H9 (cell line): ENCODE data around the gene CLEC18B. TPM values are rescaled to one million over a fixed set of nuclear protein-coding genes. Genes with fewer than 3 reads are reported as not detected.

Experiments used
- DNase-seq: peaks from one replicate; pipeline ENCODE4 v3.0.0-alpha.2; 2017
- H2AFZ ChIP-seq: one replicate; pipeline ENCODE4 v1.6.1; 2013; ENCODE audit warnings: mild to moderate bottlenecking, low read length, control low read depth, moderate library complexity
- H2AK5ac ChIP-seq: 2 replicates; pipeline ENCODE4 v1.6.1; 2013; ENCODE audit warnings: low read length, control low read depth, mixed read lengths; ENCODE audit not compliant: insufficient read length
- H2BK120ac ChIP-seq: one replicate; pipeline ENCODE4 v1.6.1; 2013; ENCODE audit warnings: low read depth, mild to moderate bottlenecking, low read length, control low read depth, inconsistent platforms; ENCODE audit not compliant: poor library complexity, severe bottlenecking
- H2BK12ac ChIP-seq: 2 replicates; pipeline ENCODE4 v1.6.1; 2013; ENCODE audit warnings: low read length, control low read depth, mixed read lengths, low read depth; ENCODE audit not compliant: insufficient read length
- H2BK15ac ChIP-seq: 2 replicates; pipeline ENCODE4 v1.6.1; 2013; ENCODE audit warnings: low read depth, low read length, control low read depth
- H2BK20ac ChIP-seq: one replicate; pipeline ENCODE4 v1.6.1; 2013; ENCODE audit warnings: low read depth, mild to moderate bottlenecking, low read length, control low read depth, inconsistent platforms; ENCODE audit not compliant: poor library complexity, severe bottlenecking
- H2BK5ac ChIP-seq: 2 replicates; pipeline ENCODE4 v1.6.1; 2013; ENCODE audit warnings: low read length, control low read depth, mixed read lengths; ENCODE audit not compliant: insufficient read length
- H3K14ac ChIP-seq: 2 replicates; pipeline ENCODE4 v1.6.1; 2013; ENCODE audit warnings: low read length, control low read depth; ENCODE audit not compliant: insufficient read depth
- H3K18ac ChIP-seq: 2 replicates; pipeline ENCODE4 v1.6.1; 2013; ENCODE audit warnings: low read depth, mild to moderate bottlenecking, mixed read lengths, low read length, control low read depth; ENCODE audit not compliant: insufficient read length
- H3K23ac ChIP-seq: 2 replicates; pipeline ENCODE4 v1.6.1; 2013; ENCODE audit warnings: low read length, control low read depth, mixed read lengths, low read depth; ENCODE audit not compliant: insufficient read length
- H3K23me2 ChIP-seq: 2 replicates; pipeline ENCODE4 v1.6.1; 2013; ENCODE audit warnings: low read depth, mild to moderate bottlenecking, mixed read lengths, low read length, control low read depth; ENCODE audit not compliant: insufficient read length, poor library complexity, severe bottlenecking
- H3K27ac ChIP-seq: 2 replicates; pipeline ENCODE4 v1.5.1; 2013; ENCODE audit warnings: low read length, control low read depth, mixed read lengths, low read depth; ENCODE audit not compliant: insufficient read length
- H3K27me3 ChIP-seq: 2 replicates; pipeline ENCODE4 v1.6.1; 2013; ENCODE audit warnings: low read length, control low read depth, inconsistent platforms; ENCODE audit not compliant: insufficient read depth
- H3K4ac ChIP-seq: 2 replicates; pipeline ENCODE4 v1.6.1; 2013; ENCODE audit warnings: low read depth, mild to moderate bottlenecking, control low read depth, inconsistent platforms, low read length, moderate library complexity
- H3K4me1 ChIP-seq: 2 replicates; pipeline ENCODE4 v1.6.1; 2013; ENCODE audit warnings: low read length, control low read depth, inconsistent platforms; ENCODE audit not compliant: insufficient read depth
- H3K4me2 ChIP-seq: 2 replicates; pipeline ENCODE4 v1.6.1; 2013; ENCODE audit warnings: low read length, control low read depth, mixed read lengths; ENCODE audit not compliant: insufficient read length, insufficient read depth
- H3K56ac ChIP-seq: 2 replicates; pipeline ENCODE4 v1.6.1; 2013; ENCODE audit warnings: low read depth, mild to moderate bottlenecking, mixed read lengths, low read length, control low read depth; ENCODE audit not compliant: insufficient read length
- H3K79me1 ChIP-seq: 2 replicates; pipeline ENCODE4 v1.6.1; 2013; ENCODE audit warnings: low read depth, mild to moderate bottlenecking, moderate library complexity, low read length, control low read depth, inconsistent platforms; ENCODE audit not compliant: insufficient read depth, poor library complexity, severe bottlenecking
- H3K79me2 ChIP-seq: 2 replicates; pipeline ENCODE4 v1.6.1; 2013; ENCODE audit warnings: low read length, control low read depth, inconsistent platforms; ENCODE audit not compliant: insufficient read depth
- H3K9ac ChIP-seq: 2 replicates; pipeline ENCODE4 v1.6.1; 2013; ENCODE audit warnings: low read length, control low read depth, mixed read lengths; ENCODE audit not compliant: insufficient read length; ENCODE audit errors: extremely low read depth
- H3K9me3 ChIP-seq: one replicate; pipeline ENCODE4 v1.6.1; 2013; ENCODE audit warnings: low read depth, low read length, inconsistent platforms; ENCODE audit not compliant: control insufficient read depth
- H3T11ph ChIP-seq: one replicate; pipeline ENCODE4 v1.6.1; 2013; ENCODE audit warnings: mild to moderate bottlenecking, low read length, control low read depth, inconsistent platforms
- H4K20me1 ChIP-seq: one replicate; pipeline ENCODE4 v1.6.1; 2013; ENCODE audit not compliant: control insufficient read depth, insufficient read length, insufficient read depth
- H4K5ac ChIP-seq: 2 replicates; pipeline ENCODE4 v1.6.1; 2013; ENCODE audit warnings: low read depth, mild to moderate bottlenecking, mixed read lengths, low read length, control low read depth; ENCODE audit not compliant: insufficient read length
- H4K8ac ChIP-seq: replicated peaks from 2 replicates; pipeline ENCODE4 v1.6.1; 2013; ENCODE audit warnings: low read length, control low read depth, mixed read lengths, low read depth; ENCODE audit not compliant: insufficient read length
- H4K91ac ChIP-seq: 2 replicates; pipeline ENCODE4 v1.6.1; 2013; ENCODE audit warnings: low read depth, mild to moderate bottlenecking, moderate library complexity, mixed read lengths, low read length, control low read depth; ENCODE audit not compliant: insufficient read length
- H3K27ac Mint-ChIP-seq, 3 experiments: 2 replicates in 2 of 3; 3 replicates in 1 of 3; pipeline ENCODE4 v1.8.0; 2020 to 2021; ENCODE audit warnings: mixed read lengths in 3 of 3, mild to moderate bottlenecking in 1 of 3, moderate library complexity in 1 of 3
- H3K27me3 Mint-ChIP-seq: 2 replicates; pipeline ENCODE4 v1.8.0; 2021; ENCODE audit warnings: low read depth, mild to moderate bottlenecking, moderate library complexity, mixed read lengths
- H3K36me3 Mint-ChIP-seq, 3 experiments: 2 replicates in 2 of 3; 3 replicates in 1 of 3; pipeline ENCODE4 v1.8.0; 2020 to 2021; ENCODE audit warnings: low read depth in 3 of 3, mixed read lengths in 3 of 3; ENCODE audit not compliant: insufficient read depth in 1 of 3
- H3K4me1 Mint-ChIP-seq, 2 experiments: 2 replicates each; pipeline ENCODE4 v1.8.0; 2020; ENCODE audit warnings: mixed read lengths in 2 of 2
- H3K4me3 Mint-ChIP-seq, 2 experiments: 2 replicates in 1 of 2; 3 replicates in 1 of 2; pipeline ENCODE4 v1.8.0; 2020 to 2021; ENCODE audit warnings: mild to moderate bottlenecking in 2 of 2, mixed read lengths in 2 of 2, moderate library complexity in 1 of 2
- H3K9me3 Mint-ChIP-seq, 2 experiments: 2 replicates in 1 of 2; 3 replicates in 1 of 2; pipeline ENCODE4 v1.8.0; 2020; ENCODE audit warnings: mild to moderate bottlenecking in 2 of 2, mixed read lengths in 2 of 2, moderate library complexity in 1 of 2
- CTCF ChIP-seq: fragments of 200-600 bp; sonication (generic); conservative IDR thresholded peaks from 3 replicates; pipeline ENCODE4 v1.8.0; 2021; ENCODE audit warnings: antibody characterized with exemption, mild to moderate bottlenecking
- WGBS: extraction: QIAGEN DNeasy Blood & Tissue Kit; methylation state at CpG from one replicate; pipeline ENCODE4 v1.1.7; 2013; ENCODE audit warnings: missing lambda C conversion rate, low lambda C conversion rate, mixed read lengths; ENCODE audit not compliant: insufficient read length; ENCODE audit errors: extremely low coverage; 5-methylcytosine and 5-hydroxymethylcytosine counted together
- total RNA-seq: library from RNA; stranded (reverse); gene quantifications from 2 replicates; pipeline ENCODE4 v1.2.1, GENCODE V29; 2021

The CLEC18B gene
- total RNA-seq, 1 experiment from 2014 or later, result 0.37 TPM

- no peaks in the 10 kb centered on the region for H3K27me3 Mint-ChIP-seq
- Histone ChIP-seq H3K79me1 (no peaks in the 10 kb centered on the region), H4K8ac (no peak overlapping the region), H3K23ac (no peak overlapping the region), H3T11ph (no peak overlapping the region), H2BK15ac (no peak overlapping the region), H2BK120ac (no peak overlapping the region), H3K23me2 (no peaks in the 10 kb centered on the region), H4K20me1 (no peaks in the 10 kb centered on the region), H3K18ac (no peak overlapping the region), H3K4me1 (no peaks in the 10 kb centered on the region), H3K9ac (no peak overlapping the region), H4K5ac (no peak overlapping the region), H3K79me2 (no peaks in the 10 kb centered on the region), H2AK5ac (no peak overlapping the region), H2BK20ac (no peak overlapping the region), H2AFZ (no peak overlapping the region), H4K91ac (no peak overlapping the region), H2BK5ac (no peak overlapping the region), H3K27ac (no peak overlapping the region), H3K9me3 (no peaks in the 10 kb centered on the region), H3K4me2 (no peak overlapping the region), H3K4ac (no peak overlapping the region), H3K27me3 (no peaks in the 10 kb centered on the region), H2BK12ac (no peak overlapping the region), H3K14ac (no peak overlapping the region), H3K56ac (no peak overlapping the region)
- DNase-seq, result no peak
- H3K27ac Mint-ChIP-seq, result peak overlapping the region in 1 of 3 experiments; percentile 75; a peak in 2 of 7 replicates
- no peaks in the 10 kb centered on the region for H3K9me3 Mint-ChIP-seq
- TF ChIP-seq CTCF, result no peak
- H3K36me3 Mint-ChIP-seq, result peaks cover 17 to 57% (median 31%) of the 10 kb centered on the region in 3 experiments; a peak in 6 of 7 replicates
- H3K4me3 Mint-ChIP-seq, result no peak overlapping the region
- peaks cover 4 to 6% of the 10 kb centered on the region in 2 experiments; a peak in 2 of 4 replicates for H3K4me1 Mint-ChIP-seq
- WGBS, result no CpG with 5 or more reads among the region's 5 CpGs
Measured at GRCh38 chr16:74447578-74447977, 26.3 kb upstream of the CLEC18B start.
